Large intestine (tissue), 12 donors: ENCODE data around the gene GPX8. TPM values are rescaled to one million over a fixed set of nuclear protein-coding genes. Genes with fewer than 3 reads are reported as not detected.
A peak's percentile ranks its signal among the peaks of the same experiment; 100 is the strongest.

Experiments
- DNase-seq, 2 donors: peaks; one replicate each; pipeline versions ENCODE4 v3.0.0 to v3.0.0-alpha.2; 2013
- H3K27ac ChIP-seq: one replicate; pipeline ENCODE4 v1.5.1; 2013; ENCODE audit warnings: low read length
- H3K27me3 ChIP-seq: 2 replicates; pipeline ENCODE4 v1.6.1; 2013; ENCODE audit warnings: low read length; ENCODE audit not compliant: control insufficient read depth, insufficient read depth
- H3K36me3 ChIP-seq: 2 replicates; pipeline ENCODE4 v1.6.1; 2013; ENCODE audit warnings: low read length; ENCODE audit not compliant: control insufficient read depth, insufficient read depth
- H3K4me1 ChIP-seq: one replicate; pipeline ENCODE4 v1.6.1; 2013; ENCODE audit warnings: low read length; ENCODE audit not compliant: control insufficient read depth, insufficient read depth
- H3K4me3 ChIP-seq: one replicate; pipeline ENCODE4 v1.5.1; 2013; ENCODE audit warnings: low read length
- H3K9me3 ChIP-seq: one replicate; pipeline ENCODE4 v1.6.1; 2013; ENCODE audit warnings: mild to moderate bottlenecking, low read depth, low read length, moderate library complexity; ENCODE audit not compliant: control insufficient read depth
- WGBS: methylation state at CpG from one replicate; pipeline ENCODE4 v1.1.5; 2013; ENCODE audit warnings: low lambda C conversion rate; ENCODE audit not compliant: insufficient coverage; 5-methylcytosine and 5-hydroxymethylcytosine counted together
- long read RNA-seq, 11 donors: transcript quantifications; one replicate each; lab custom pipeline, GENCODE V29; 2026
- polyA plus RNA-seq: library from polyadenylated mRNA; unstranded; fragments of 120-200 nt; gene quantifications from one replicate; pipeline ENCODE4 v1.2.1, GENCODE V29; 2013

Gene GPX8
- 19.7 TPM for polyA plus RNA-seq
- long read RNA-seq, donor 1, partial matches to known transcripts, result 0 of 3 reads
- long read RNA-seq, donor 1, other reads (novel, unspliced or antisense), result 0 of 3 reads
- long read RNA-seq, donor 2, partial matches to known transcripts, result 0 of 5 reads
- long read RNA-seq, donor 2, other reads (novel, unspliced or antisense), result 0 of 5 reads
- long read RNA-seq, donor 3, partial matches to known transcripts, result 0 of 4 reads
- long read RNA-seq, donor 3, other reads (novel, unspliced or antisense), result 0 of 4 reads
- long read RNA-seq, donor 4, partial matches to known transcripts, result 0 of 1 reads
- long read RNA-seq, donor 4, other reads (novel, unspliced or antisense), result 0 of 1 reads
- long read RNA-seq, donor 5, transcript GPX8-203 (3 exons, 1,411 nt), result major isoform, 5 of 7 reads
- long read RNA-seq, donor 5, partial matches to known transcripts, result 0 of 7 reads
- long read RNA-seq, donor 5, other reads (novel, unspliced or antisense), result 0 of 7 reads
- long read RNA-seq, donor 6, transcript GPX8-203 (3 exons, 1,411 nt), result major isoform, 10 of 11 reads
- long read RNA-seq, donor 6, partial matches to known transcripts, result 0 of 11 reads
- long read RNA-seq, donor 6, other reads (novel, unspliced or antisense), result 0 of 11 reads
- long read RNA-seq, donor 7, transcript GPX8-203 (3 exons, 1,411 nt), result major isoform, 6 of 7 reads
- long read RNA-seq, donor 7, partial matches to known transcripts, result 0 of 7 reads
- long read RNA-seq, donor 7, other reads (novel, unspliced or antisense), result 0 of 7 reads
- long read RNA-seq, donor 8, transcript GPX8-203 (3 exons, 1,411 nt), result major isoform, 11 of 15 reads
- long read RNA-seq, donor 8, partial matches to known transcripts, result 0 of 15 reads
- long read RNA-seq, donor 8, other reads (novel, unspliced or antisense), result 0 of 15 reads
- long read RNA-seq, donor 9, partial matches to known transcripts, result 5 of 11 reads
- long read RNA-seq, donor 9, other reads (novel, unspliced or antisense), result 0 of 11 reads
- long read RNA-seq, donor 10, transcript GPX8-203 (3 exons, 1,411 nt), result major isoform, 6 of 9 reads
- long read RNA-seq, donor 10, partial matches to known transcripts, result 0 of 9 reads
- long read RNA-seq, donor 10, other reads (novel, unspliced or antisense), result 0 of 9 reads
- long read RNA-seq, donor 11, transcript GPX8-203 (3 exons, 1,411 nt), result major isoform, 9 of 9 reads
- long read RNA-seq, donor 11, partial matches to known transcripts, result 0 of 9 reads
- long read RNA-seq, donor 11, other reads (novel, unspliced or antisense), result 0 of 9 reads

GRCh38 chr5:55159763-55160492 lies at the start of gene GPX8:
Gene GPX8 (plus strand): TSS chr5:55160171. CDS start chr5:55160193, 22 bp downstream.
- WGBS, result no CpG with 5 or more reads among the region's 10 CpGs
- Histone ChIP-seq H3K36me3 (no peaks in the 10 kb centered on the region), H3K4me1 (peaks cover 11% of the 10 kb centered on the region), H3K9me3 (no peaks in the 10 kb centered on the region), H3K4me3 (peak within 1 kb of the TSS; percentile 29), H3K27ac (peak within 1 kb of the TSS; percentile 11), H3K27me3 (peaks cover 4% of the 10 kb centered on the region)
- DNase-seq, result peak; percentile 21 to 70

GRCh38 chr5:55110217-55110616 lies 49.8 kb upstream of the GPX8 start:
- Histone ChIP-seq H3K4me3 (no peak overlapping the region), H3K36me3 (no peaks in the 10 kb centered on the region), H3K27me3 (no peaks in the 10 kb centered on the region), H3K4me1 (no peaks in the 10 kb centered on the region), H3K27ac (no peak overlapping the region), H3K9me3 (no peaks in the 10 kb centered on the region)
- WGBS, result 83% methylated on average over 1 of the region's 2 CpGs
- DNase-seq, result no peak

- Histone ChIP-seq H3K36me3 (no peaks in the 10 kb centered on the region), H3K4me1 (no peaks in the 10 kb centered on the region), H3K9me3 (no peaks in the 10 kb centered on the region), H3K4me3 (no peak overlapping the region), H3K27ac (no peak overlapping the region), H3K27me3 (no peaks in the 10 kb centered on the region)
- DNase-seq, result no peak
These were observed 46.6 kb upstream of the GPX8 start for GRCh38 chr5:55113327-55113726.

- Histone ChIP-seq H3K9me3 (no peaks in the 10 kb centered on the region), H3K27me3 (no peaks in the 10 kb centered on the region), H3K4me3 (no peak overlapping the region), H3K36me3 (no peaks in the 10 kb centered on the region), H3K27ac (no peak overlapping the region), H3K4me1 (no peaks in the 10 kb centered on the region)
- DNase-seq, result no peak
- WGBS, result no CpG with 5 or more reads among the region's 3 CpGs
These were observed 45.9 kb upstream of the GPX8 start for GRCh38 chr5:55114061-55114460.

DNA sequence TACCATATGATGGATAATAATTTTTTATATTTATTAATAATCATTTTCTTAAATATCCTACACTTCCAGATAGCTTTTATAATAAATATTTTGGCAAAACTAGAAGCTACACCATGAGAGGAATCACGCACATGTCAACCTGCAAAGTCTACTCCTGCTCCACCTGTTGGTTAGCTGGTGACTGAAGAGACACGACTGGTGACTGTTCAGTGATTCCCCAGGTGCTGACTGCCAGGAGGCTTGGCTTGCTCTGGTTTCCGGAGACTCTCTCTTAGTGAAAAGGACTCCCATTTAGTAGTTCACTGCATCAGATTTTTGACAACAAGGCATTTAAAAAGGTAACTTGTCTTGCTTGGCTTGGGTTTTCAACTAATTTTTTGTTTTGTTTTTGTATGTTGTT lies 36.6 kb upstream of the GPX8 start:
- Histone ChIP-seq H3K27ac (no peak overlapping the region), H3K4me3 (no peak overlapping the region), H3K4me1 (no peaks in the 10 kb centered on the region), H3K36me3 (no peaks in the 10 kb centered on the region), H3K27me3 (peaks cover 2% of the 10 kb centered on the region), H3K9me3 (no peaks in the 10 kb centered on the region)
- WGBS, result 100% methylated on average over 1 of the region's 3 CpGs
- no peak for DNase-seq

GRCh38 chr5:55134053-55134722 lies 25.8 kb upstream of the GPX8 start:
- H3K4me3 ChIP-seq, result no peak overlapping the region
- no CpG with 5 or more reads among the region's 5 CpGs for WGBS
- H3K27me3 ChIP-seq, result peaks cover 3% of the 10 kb centered on the region
- H3K27ac ChIP-seq, result no peak overlapping the region
- H3K4me1 ChIP-seq, result no peaks in the 10 kb centered on the region
- H3K9me3 ChIP-seq, result no peaks in the 10 kb centered on the region
- no peak for DNase-seq
- H3K36me3 ChIP-seq, result no peaks in the 10 kb centered on the region

GRCh38 chr5:55136521-55136920 lies 23.4 kb upstream of the GPX8 start:
- Histone ChIP-seq H3K9me3 (no peaks in the 10 kb centered on the region), H3K36me3 (no peaks in the 10 kb centered on the region), H3K27me3 (peaks cover 3% of the 10 kb centered on the region), H3K27ac (no peak overlapping the region), H3K4me1 (no peaks in the 10 kb centered on the region), H3K4me3 (no peak overlapping the region)
- 60% methylated on average over 1 of the region's 3 CpGs for WGBS
- no peak for DNase-seq

- H3K27me3 ChIP-seq, result peaks cover 6% of the 10 kb centered on the region
- no peak overlapping the region for H3K4me3 ChIP-seq
- peaks cover 8% of the 10 kb centered on the region for H3K4me1 ChIP-seq
- DNase-seq, result no peak
- no peaks in the 10 kb centered on the region for H3K9me3 ChIP-seq
- no peak overlapping the region for H3K27ac ChIP-seq
- no CpG with 5 or more reads among the region's 9 CpGs for WGBS
- H3K36me3 ChIP-seq, result no peaks in the 10 kb centered on the region
These were observed 18.9 kb upstream of the GPX8 start for GRCh38 chr5:55140908-55141665.
